ENCODE measurements around the gene GCC2. TPM values are rescaled to one million over a fixed set of nuclear protein-coding genes. Genes with fewer than 3 reads are reported as not detected.

Gene GCC2
- total RNA-seq, 3 donors from 2014 or later, result 75.1 to 89.6 (median 77.2) TPM

DNA sequence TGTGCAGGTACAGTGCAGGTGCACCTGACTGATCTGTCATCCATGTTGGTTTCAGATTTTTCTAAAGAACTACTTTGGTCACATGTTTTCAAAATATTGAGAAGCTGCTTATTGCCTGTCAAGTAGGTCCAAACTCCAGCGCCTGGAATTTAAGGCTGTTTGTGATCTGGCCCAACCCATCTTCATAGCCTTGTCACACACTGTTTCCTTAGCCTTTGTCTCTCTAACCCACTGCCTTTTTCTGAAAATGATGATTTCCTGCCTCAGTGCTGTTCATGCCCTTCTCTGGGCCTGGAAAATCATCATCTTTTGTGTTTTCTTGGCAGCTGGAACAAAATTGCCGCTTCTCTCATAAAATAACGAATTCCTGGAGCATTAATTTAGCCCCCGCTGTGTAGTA lies 92.4 kb downstream of the GCC2 start:
- Histone ChIP-seq H3K36me3 (ENCODE audit: low read depth) (no peaks in the 10 kb centered on the region), H3K9me3 (no peaks in the 10 kb centered on the region), H3K4me1 (ENCODE audit: low read depth) (peaks cover 5% of the 10 kb centered on the region), H3K4me3 (no peak overlapping the region)
- TF ChIP-seq, protein P1, sequence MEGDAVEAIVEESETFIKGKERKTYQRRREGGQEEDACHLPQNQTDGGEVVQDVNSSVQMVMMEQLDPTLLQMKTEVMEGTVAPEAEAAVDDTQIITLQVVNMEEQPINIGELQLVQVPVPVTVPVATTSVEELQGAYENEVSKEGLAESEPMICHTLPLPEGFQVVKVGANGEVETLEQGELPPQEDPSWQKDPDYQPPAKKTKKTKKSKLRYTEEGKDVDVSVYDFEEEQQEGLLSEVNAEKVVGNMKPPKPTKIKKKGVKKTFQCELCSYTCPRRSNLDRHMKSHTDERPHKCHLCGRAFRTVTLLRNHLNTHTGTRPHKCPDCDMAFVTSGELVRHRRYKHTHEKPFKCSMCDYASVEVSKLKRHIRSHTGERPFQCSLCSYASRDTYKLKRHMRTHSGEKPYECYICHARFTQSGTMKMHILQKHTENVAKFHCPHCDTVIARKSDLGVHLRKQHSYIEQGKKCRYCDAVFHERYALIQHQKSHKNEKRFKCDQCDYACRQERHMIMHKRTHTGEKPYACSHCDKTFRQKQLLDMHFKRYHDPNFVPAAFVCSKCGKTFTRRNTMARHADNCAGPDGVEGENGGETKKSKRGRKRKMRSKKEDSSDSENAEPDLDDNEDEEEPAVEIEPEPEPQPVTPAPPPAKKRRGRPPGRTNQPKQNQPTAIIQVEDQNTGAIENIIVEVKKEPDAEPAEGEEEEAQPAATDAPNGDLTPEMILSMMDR (IDR thresholded peaks at IDR 0.05), result no peak
- ATAC-seq (peak; percentile 83), DNase-seq (peak in 1 of 3 donors; percentile 45)
- intact Hi-C loops (cut with DNase I, micrococcal nuclease), result no loop called here

- Histone ChIP-seq H3K36me3 (ENCODE audit: low read depth) (no peaks in the 10 kb centered on the region), H3K4me1 (ENCODE audit: low read depth) (peaks cover 5% of the 10 kb centered on the region), H3K4me3 (no peak overlapping the region), H3K9me3 (no peaks in the 10 kb centered on the region)
- TF ChIP-seq, protein P1 (IDR thresholded peaks at IDR 0.05), result no peak
- no peak for DNase-seq
- intact Hi-C loops (cut with DNase I, micrococcal nuclease), result no loop called here
- ATAC-seq, result no peak
Observed at GRCh38 chr2:108542071-108542470, 93.1 kb downstream of the GCC2 start.

DNA sequence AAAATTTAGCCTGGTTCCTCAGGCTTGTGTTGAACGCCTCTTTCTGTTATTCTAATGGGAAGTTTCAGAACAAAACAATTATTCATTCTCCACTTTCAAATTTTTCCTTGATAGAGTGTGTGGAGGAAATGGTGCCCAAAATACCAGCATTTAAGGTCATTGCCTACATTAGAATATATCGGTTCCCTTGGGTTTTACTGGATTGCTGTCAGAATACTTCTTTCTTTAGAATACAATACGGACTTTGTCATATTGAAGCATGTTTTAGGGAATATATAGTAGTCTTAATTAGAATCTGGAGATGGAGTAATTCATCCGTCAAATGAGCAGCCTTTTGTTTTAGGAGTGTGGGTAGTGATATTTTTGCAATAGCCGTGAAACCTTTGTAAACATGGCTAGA lies 98.6 kb downstream of the GCC2 start:
- ATAC-seq (no peak), DNase-seq (no peak)
- Histone ChIP-seq H3K4me3 (no peak overlapping the region), H3K36me3 (ENCODE audit: low read depth) (no peaks in the 10 kb centered on the region), H3K9me3 (no peaks in the 10 kb centered on the region), H3K4me1 (ENCODE audit: low read depth) (no peaks in the 10 kb centered on the region)
- TF ChIP-seq, protein P1 (IDR thresholded peaks at IDR 0.05), result no peak
- intact Hi-C loops (cut with DNase I, micrococcal nuclease), result no loop called here

DNA sequence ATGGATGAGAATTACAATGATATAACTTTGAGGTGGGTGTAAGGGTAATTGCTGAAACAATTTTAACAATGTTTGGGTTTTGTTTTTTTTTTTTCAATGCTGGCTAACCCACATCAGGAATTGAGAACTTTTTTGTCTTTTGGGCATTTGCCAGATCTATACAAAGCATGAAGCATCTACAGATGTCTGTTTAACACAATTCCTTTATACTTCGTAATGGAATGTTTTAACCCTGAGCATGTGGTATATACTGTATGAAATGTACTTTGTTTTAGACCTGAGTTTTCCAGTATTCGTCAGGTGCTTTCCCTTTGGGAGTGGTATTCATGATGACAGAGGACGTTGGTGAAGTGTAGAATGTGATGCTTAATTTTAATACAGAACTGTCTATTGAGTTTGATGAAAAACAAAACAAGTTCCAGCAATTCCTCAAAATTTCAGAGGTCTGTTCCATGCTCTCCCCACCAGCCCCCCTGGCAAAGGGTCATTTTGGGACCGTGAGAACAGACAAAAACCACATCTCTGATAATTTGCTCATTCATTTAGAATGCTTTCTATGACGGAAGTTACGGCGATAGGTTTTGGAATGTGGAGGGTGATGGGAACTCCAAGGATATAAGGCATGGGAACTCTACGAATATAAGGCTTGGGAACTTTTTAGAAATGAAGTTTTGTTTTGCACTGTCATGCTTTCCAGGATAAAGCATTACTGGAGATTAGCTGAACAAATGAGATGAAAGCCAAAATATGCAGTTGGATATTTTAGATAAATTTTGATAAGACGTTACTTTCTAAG lies 99.4 kb downstream of the GCC2 start:
- ATAC-seq (no peak), DNase-seq (no peak)
- intact Hi-C loops (cut with DNase I, micrococcal nuclease), result no loop called here
- TF ChIP-seq, protein P1 (IDR thresholded peaks at IDR 0.05), result no peak
- H3K4me3 ChIP-seq, result no peak overlapping the region
- no peaks in the 10 kb centered on the region for H3K9me3 ChIP-seq
- H3K36me3 ChIP-seq (ENCODE audit: low read depth), result no peaks in the 10 kb centered on the region
- no peaks in the 10 kb centered on the region for H3K4me1 ChIP-seq (ENCODE audit: low read depth)

DNA sequence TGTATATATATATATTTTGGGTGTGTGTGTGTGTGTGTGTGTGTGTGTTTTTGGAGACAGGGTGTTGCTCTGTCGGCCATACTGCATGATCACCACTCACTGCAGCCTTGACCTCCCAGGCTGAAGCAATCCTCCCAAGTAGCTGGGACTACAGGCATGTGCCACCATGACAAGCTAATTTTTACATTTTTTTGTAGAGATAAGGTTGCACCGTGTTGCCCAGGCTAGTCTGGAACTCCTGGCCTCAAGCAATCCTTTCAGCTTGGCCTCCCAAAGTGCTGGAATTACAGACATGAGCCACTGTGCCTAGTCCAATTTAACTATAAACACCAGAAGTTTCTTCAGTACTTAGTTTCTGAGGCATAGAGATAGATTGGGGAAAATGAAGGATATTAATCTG lies 103.6 kb downstream of the GCC2 start:
- ATAC-seq, result no peak
- H3K9me3 ChIP-seq, result no peaks in the 10 kb centered on the region
- H3K36me3 ChIP-seq (ENCODE audit: low read depth), result no peaks in the 10 kb centered on the region
- H3K4me1 ChIP-seq (ENCODE audit: low read depth), result no peaks in the 10 kb centered on the region
- TF ChIP-seq, protein P1 (IDR thresholded peaks at IDR 0.05), result no peak
- H3K4me3 ChIP-seq, result no peak overlapping the region
- DNase-seq, result no peak
- intact Hi-C loops (cut with DNase I, micrococcal nuclease), result no loop called here
